Skeletal muscle satellite cell (primary cell): ENCODE data around the gene NXPE4.
"Not testable (repeated sequence)": the region's sequence is repeated elsewhere in the genome, so short reads cannot be mapped to it uniquely, and the experiment has no call there.

Experiments
- H3K27me3 ChIP-seq: 2 replicates; pipeline ENCODE4 v1.7.0; 2013; ENCODE audit warnings: low read length; ENCODE audit not compliant: control insufficient read depth, insufficient read depth
- H3K36me3 ChIP-seq: 2 replicates; pipeline ENCODE4 v1.7.0; 2013; ENCODE audit warnings: mild to moderate bottlenecking, control low read depth, low read length; ENCODE audit not compliant: insufficient read depth
- H3K4me1 ChIP-seq: 2 replicates; pipeline ENCODE4 v1.7.0; 2013; ENCODE audit warnings: low read length; ENCODE audit not compliant: control insufficient read depth, insufficient read depth
- H3K4me2 ChIP-seq: 2 replicates; pipeline ENCODE4 v1.7.0; 2013; ENCODE audit warnings: mild to moderate bottlenecking, low read length
- H3K4me3 ChIP-seq: 2 replicates; pipeline ENCODE4 v1.7.0; 2013; ENCODE audit warnings: low read length
- H3K9ac ChIP-seq: 2 replicates; pipeline ENCODE4 v1.7.0; 2013; ENCODE audit warnings: mild to moderate bottlenecking, low read depth, low read length, moderate library complexity
- H3K9me3 ChIP-seq: replicated peaks from 2 replicates; pipeline ENCODE4 v1.7.0; 2013; ENCODE audit warnings: mild to moderate bottlenecking, control low read depth, low read length

NXPE4 gene

GRCh38 chr11:114608605-114609004 lies 13.0 kb upstream of the NXPE4 start:
- H3K9ac ChIP-seq, H3K36me3 ChIP-seq, H3K4me3 ChIP-seq, H3K9me3 ChIP-seq, H3K4me1 ChIP-seq, H3K27me3 ChIP-seq, H3K4me2 ChIP-seq: not testable (repeated sequence)

DNA sequence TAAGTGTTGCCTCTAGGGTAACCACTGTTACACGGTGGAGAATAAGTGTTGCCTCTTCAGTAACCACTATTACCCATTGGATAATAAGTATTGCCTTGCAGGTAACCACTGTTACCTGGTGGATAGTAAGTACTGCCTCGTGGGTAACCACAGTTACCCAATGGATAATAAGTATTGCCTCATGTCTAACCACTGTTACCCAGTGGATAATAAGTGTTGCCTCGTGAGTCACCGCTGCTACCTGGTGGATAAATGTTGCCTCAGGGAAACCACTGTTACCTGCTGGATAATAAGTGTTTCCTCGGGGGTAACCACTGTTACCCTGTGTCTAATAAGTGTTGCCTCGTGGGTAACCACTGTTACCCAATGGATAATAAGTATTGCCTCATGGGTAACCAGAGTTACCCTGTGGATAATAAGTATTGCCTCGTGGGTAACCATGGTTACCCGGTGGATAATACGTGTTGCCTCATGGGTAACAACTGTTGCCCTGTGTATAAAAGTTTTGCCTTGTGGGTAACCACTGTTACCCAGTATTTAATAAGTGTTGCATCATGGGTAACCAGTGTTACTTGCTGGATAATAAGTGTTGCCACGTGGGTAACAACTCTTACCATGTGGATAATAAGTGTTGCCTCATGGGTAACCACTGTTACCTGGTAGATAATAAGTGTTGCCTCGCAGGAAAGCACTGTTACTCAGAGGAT lies 12.3 kb upstream of the NXPE4 start:
- Histone ChIP-seq H3K4me1 (no peaks in the 10 kb centered on the region), H3K9me3 (no peaks in the 10 kb centered on the region), H3K4me2 (no peak overlapping the region), H3K4me3 (no peak overlapping the region), H3K36me3 (no peaks in the 10 kb centered on the region), H3K27me3 (no peaks in the 10 kb centered on the region), H3K9ac (no peak overlapping the region)

- not testable (repeated sequence) for H3K4me3 ChIP-seq, H3K9ac ChIP-seq, H3K27me3 ChIP-seq, H3K4me2 ChIP-seq, H3K36me3 ChIP-seq, H3K4me1 ChIP-seq, H3K9me3 ChIP-seq
Observed at GRCh38 chr11:114606802-114607075, 11.2 kb upstream of the NXPE4 start.

DNA sequence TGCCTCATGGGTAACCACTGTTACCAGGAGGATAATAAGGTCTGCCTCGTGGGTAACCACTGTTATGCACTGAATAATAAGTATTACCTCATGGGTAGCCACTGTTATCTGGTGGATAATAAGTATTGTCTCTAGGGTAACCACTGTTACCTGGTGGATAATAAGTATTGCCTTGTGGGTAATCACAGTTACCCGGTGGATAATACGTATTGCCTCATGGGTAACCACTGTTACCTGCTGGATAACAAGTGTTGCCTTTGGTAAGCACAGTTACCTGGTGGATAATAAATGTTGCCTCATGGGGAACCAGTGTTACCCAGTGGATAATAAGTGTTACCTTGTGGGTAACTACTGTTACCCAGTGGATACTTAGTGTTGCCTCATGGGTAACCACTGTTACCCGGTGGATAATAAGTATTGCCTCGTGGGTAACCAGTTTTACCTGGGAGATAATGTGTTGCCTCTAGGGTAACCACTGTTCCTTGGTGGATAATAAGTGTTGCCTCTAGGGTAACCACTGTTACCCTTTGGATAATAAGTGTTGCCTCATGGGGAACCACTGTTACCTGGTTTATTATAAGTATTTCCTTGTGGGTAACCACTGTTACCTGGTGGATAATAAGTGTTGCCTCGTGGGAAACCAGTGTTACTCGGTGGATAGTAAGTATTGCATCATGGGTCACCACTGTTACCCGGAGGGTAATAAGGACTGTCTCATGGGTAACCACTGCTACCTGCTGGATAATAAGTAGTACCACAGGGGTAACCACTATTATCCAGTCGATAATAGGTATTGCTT lies 10.6 kb upstream of the NXPE4 start:
- no peak overlapping the region for H3K4me2 ChIP-seq

DNA sequence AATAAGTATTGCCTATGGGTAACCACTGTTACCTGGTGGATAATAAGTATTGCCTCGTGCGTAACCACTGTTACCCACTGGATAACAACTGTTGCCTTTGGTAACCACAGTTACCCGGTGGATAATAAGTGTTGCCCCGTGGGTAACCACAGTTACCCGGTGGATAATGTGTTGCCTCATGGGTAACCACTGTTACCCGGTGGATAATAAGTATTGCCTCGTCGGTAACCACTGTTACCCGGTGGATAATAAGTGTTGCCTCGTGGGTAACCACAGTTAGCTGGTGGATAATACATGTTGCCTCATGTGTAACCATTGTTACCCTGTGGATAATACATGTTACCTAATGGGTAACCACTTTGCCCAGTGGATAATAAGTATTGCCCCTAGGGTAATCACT lies 9.8 kb upstream of the NXPE4 start:
- Histone ChIP-seq H3K9ac (no peak overlapping the region), H3K4me3 (no peak overlapping the region), H3K4me1 (no peaks in the 10 kb centered on the region), H3K27me3 (no peaks in the 10 kb centered on the region), H3K9me3 (no peaks in the 10 kb centered on the region), H3K36me3 (no peaks in the 10 kb centered on the region), H3K4me2 (no peak overlapping the region)

More for the DNA sequence above, 10.6 kb upstream of the NXPE4 start:
- no peaks in the 10 kb centered on the region for H3K4me1 ChIP-seq
- H3K9me3 ChIP-seq, result no peaks in the 10 kb centered on the region
- no peak overlapping the region for H3K4me3 ChIP-seq
- no peaks in the 10 kb centered on the region for H3K27me3 ChIP-seq
- H3K36me3 ChIP-seq, result no peaks in the 10 kb centered on the region
- H3K9ac ChIP-seq, result no peak overlapping the region

DNA sequence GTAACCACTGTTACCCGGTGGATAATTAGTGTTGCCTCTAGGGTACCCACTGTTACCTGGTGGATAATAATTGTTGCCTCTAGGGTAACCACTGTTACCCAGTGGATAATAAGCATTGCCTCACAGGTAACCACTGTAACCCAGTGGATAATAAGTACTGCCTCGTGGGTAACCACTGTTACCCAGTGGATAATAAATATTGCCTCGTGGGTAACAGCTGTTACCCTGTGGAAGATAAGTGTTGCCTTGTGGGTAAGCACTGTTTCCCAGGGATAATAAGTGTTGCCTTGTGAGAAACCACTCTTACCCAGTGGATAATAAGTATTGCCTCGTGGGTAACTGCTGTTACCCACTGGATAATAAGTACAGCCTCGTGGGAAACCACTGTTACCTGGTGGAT lies 9.3 kb upstream of the NXPE4 start:
- Histone ChIP-seq H3K4me1 (no peaks in the 10 kb centered on the region), H3K9me3 (no peaks in the 10 kb centered on the region), H3K27me3 (no peaks in the 10 kb centered on the region), H3K4me2 (no peak overlapping the region), H3K36me3 (no peaks in the 10 kb centered on the region), H3K9ac (no peak overlapping the region), H3K4me3 (no peak overlapping the region)

- Histone ChIP-seq H3K9ac (no peak overlapping the region), H3K4me1 (no peaks in the 10 kb centered on the region), H3K4me3 (no peak overlapping the region), H3K36me3 (no peaks in the 10 kb centered on the region), H3K9me3 (no peaks in the 10 kb centered on the region), H3K27me3 (no peaks in the 10 kb centered on the region), H3K4me2 (no peak overlapping the region)
Observed at GRCh38 chr11:114604179-114604813, 8.7 kb upstream of the NXPE4 start.

DNA sequence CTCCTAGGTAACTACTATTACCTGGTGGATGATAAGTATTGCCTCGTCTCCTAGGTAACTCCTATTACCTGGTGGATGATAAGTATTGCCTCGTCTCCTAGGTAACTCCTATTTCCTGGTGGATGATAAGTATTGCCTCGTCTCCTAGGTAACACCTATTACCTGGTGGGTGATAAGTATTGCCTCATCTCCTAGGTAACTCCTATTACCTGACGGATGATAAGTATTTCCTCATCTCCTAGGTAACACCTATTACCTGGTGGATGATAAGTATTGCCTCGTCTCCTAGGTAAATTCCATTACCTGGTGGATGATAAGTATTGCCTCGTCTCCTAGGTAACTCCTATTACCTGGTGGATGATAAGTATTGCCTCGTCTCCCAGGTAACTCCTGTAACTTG lies 7.6 kb upstream of the NXPE4 start:
- not testable (repeated sequence) for H3K4me1 ChIP-seq, H3K9me3 ChIP-seq, H3K4me3 ChIP-seq, H3K9ac ChIP-seq, H3K4me2 ChIP-seq, H3K36me3 ChIP-seq, H3K27me3 ChIP-seq

DNA sequence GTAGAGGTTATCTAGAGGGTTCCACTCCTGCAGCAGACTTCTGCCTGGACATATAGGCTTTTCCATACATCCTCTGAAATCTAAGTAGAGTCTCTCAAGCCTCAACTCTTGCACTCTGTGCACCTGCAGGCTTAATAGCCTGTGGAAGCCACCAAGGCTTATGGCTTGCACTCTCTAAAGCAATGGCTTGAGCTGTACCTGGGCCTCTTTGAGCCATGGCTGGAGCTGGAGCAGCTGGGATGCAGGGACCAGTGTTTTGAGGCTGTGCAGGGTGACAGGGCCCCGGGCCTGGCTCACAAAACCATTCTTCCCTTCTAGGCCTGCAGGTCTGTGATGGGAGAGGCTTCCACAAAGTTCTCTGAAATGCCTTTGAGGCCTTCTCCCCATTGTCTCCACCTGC lies 2.9 kb upstream of the NXPE4 start:
- H3K4me3 ChIP-seq, result no peak overlapping the region
- H3K27me3 ChIP-seq, result peaks cover 3% of the 10 kb centered on the region
- H3K4me2 ChIP-seq, result no peak overlapping the region
- H3K9me3 ChIP-seq, result no peaks in the 10 kb centered on the region
- no peaks in the 10 kb centered on the region for H3K4me1 ChIP-seq
- no peak overlapping the region for H3K9ac ChIP-seq
- no peaks in the 10 kb centered on the region for H3K36me3 ChIP-seq

DNA sequence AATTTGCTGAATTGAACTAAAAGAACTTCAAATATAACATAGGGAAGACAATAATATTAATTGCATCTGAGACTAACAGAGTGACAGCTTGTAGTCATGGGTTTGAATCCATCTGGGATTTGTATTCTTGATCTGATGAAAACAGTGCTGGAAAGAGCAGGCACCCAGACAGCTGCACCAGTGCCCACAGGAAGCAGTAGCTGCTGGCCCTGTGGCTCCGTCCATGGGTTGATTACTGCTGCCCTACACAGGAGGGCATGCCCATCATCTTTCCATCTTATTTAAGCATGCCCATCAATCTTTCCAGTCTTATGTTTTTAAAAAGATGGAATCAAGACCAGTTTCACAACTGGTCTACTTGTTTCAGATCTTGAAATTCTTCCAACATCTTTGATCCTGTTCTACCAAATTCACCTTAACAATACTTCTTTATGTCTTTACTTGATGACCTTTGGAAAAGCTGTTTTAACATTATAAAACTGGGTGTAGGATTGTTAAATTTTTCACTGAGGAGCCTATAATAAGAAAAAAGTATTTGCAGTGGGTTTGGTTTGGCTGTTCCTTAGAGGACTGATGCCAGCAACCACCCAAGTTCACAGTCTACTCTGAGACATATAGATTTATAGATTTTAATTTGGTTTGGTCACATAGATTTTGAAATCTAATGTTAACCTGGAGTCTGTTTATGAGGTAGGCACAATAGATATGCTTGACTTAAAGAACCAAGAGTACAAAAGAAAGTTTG lies 761 bp upstream of the NXPE4 start:
- H3K36me3 ChIP-seq, result no peaks in the 10 kb centered on the region
- H3K9ac ChIP-seq, result no peak overlapping the region
- H3K4me1 ChIP-seq, result no peaks in the 10 kb centered on the region
- no peaks in the 10 kb centered on the region for H3K9me3 ChIP-seq
- peaks cover 3% of the 10 kb centered on the region for H3K27me3 ChIP-seq
- no peak overlapping the region for H3K4me2 ChIP-seq
- H3K4me3 ChIP-seq, result no peak overlapping the region

DNA sequence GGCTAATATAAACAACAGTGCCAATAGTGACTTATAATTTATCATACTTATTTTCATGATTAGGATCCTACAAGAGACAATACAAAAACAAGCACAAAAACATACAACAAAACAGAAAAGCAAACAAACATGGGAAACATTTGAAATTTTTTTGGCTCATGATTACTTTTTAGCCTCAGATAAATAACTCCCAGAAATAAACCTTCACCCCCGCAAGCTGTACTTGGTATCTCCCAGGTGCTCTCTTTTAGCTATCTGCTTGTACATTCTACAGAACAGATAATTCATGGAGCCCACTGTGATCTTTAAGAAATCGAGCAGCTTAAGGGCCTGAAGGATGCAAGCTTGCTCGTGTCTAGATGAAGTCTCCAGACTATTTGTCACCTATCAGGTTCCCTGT lies 883 bp downstream of the NXPE4 start:
- no peaks in the 10 kb centered on the region for H3K4me1 ChIP-seq
- H3K4me3 ChIP-seq, result no peak overlapping the region
- no peaks in the 10 kb centered on the region for H3K9me3 ChIP-seq
- H3K36me3 ChIP-seq, result no peaks in the 10 kb centered on the region
- H3K4me2 ChIP-seq, result no peak overlapping the region
- no peak overlapping the region for H3K9ac ChIP-seq
- peaks cover 3% of the 10 kb centered on the region for H3K27me3 ChIP-seq
